Activated CD8-positive, alpha-beta T cell treated with anti-CD3 and anti-CD28 coated beads, Interleukin-2, amount 10 ng/mL, durations not matched to agents 7 days and 5 days (primary cell): ENCODE measurements around the gene YIPF6. TPM values are rescaled to one million over a fixed set of nuclear protein-coding genes. Genes with fewer than 3 reads are reported as not detected.
"Not testable (repeated sequence)": the region's sequence is repeated elsewhere in the genome, so short reads cannot be mapped to it uniquely, and the experiment has no call there.

Source experiments
- ATAC-seq: fragments of 150-1000 bp; cut with Tn5 transposase; one replicate; pipeline ENCODE4 v1.10.0; 2021; ENCODE audit warnings: moderate library complexity
- CTCF ChIA-PET: fragments of 350-600 bp; sonication (Branson Sonifier 250); formaldehyde crosslinking; loops from one replicate; lab custom pipeline; 2021; ENCODE audit warnings: antibody characterized with exemption; lab: Charles Lee
- POLR2A ChIA-PET: fragments of 350-600 bp; sonication (Branson Sonifier 250); formaldehyde crosslinking; loops from one replicate; lab custom pipeline; 2021; ENCODE audit warnings: antibody characterized with exemption; lab: Charles Lee
- DNase-seq: peaks from one replicate; pipeline ENCODE4 v3.0.0-alpha.2; 2020
- H3K27ac Mint-ChIP-seq: one replicate; pipeline ENCODE4 v1.8.0; 2021; ENCODE audit warnings: mild to moderate bottlenecking, mixed read lengths
- H3K27me3 Mint-ChIP-seq: one replicate; pipeline ENCODE4 v1.8.0; 2021; ENCODE audit warnings: low read depth, mixed read lengths
- H3K36me3 Mint-ChIP-seq: one replicate; pipeline ENCODE4 v1.8.0; 2021; ENCODE audit warnings: low read depth, mixed read lengths
- H3K4me1 Mint-ChIP-seq: one replicate; pipeline ENCODE4 v1.8.0; 2021; ENCODE audit warnings: low read depth, mixed read lengths
- H3K4me3 Mint-ChIP-seq: one replicate; pipeline ENCODE4 v1.8.0; 2021; ENCODE audit warnings: mild to moderate bottlenecking, mixed read lengths
- H3K9me3 Mint-ChIP-seq: one replicate; pipeline ENCODE4 v1.8.0; 2022; ENCODE audit warnings: mixed read lengths; ENCODE audit not compliant: insufficient read depth
- total RNA-seq, 2 experiments: library from RNA; stranded (reverse); gene quantifications; one replicate each; pipeline ENCODE4 v1.2.3, GENCODE V29; 2021

Gene YIPF6
- 10 to 100 TPM; 14.3 to 15.0 TPM for total RNA-seq

- Mint-ChIP-seq H3K9me3 (no peaks in the 10 kb centered on the region), H3K36me3 (peaks cover 9% of the 10 kb centered on the region), H3K27ac (peak within 1 kb of the TSS; percentile 98), H3K27me3 (no peaks in the 10 kb centered on the region), H3K4me1 (peaks cover 26% of the 10 kb centered on the region), H3K4me3 (peak within 1 kb of the TSS; percentile 84)
- ChIA-PET CTCF (interaction anchor here (0.9 to 1.4 kb wide), 3 partner anchors 8 to 36 kb away, joined by 3 to 5 read pairs (median 3); no protein-coding TSS in a partner anchor), POLR2A (interaction anchor here (0.5 to 1.3 kb wide), 5 partner anchors 68 to 436 kb away, joined by 3 to 5 read pairs (median 3); partner anchors contain the start of gene EFNB1)
- DNase-seq: peak; percentile 73
- ATAC-seq: peak; percentile 90
Measured at GRCh38 chrX:68498508-68499379, at the start of gene YIPF6. Gene YIPF6 (plus strand): TSS chrX:68499051. CDS start chrX:68499067, 16 bp downstream.

- ATAC-seq (no peak), DNase-seq (no peak)
- H3K4me1 Mint-ChIP-seq: no peaks in the 10 kb centered on the region
- H3K27me3 Mint-ChIP-seq: peaks cover 2% of the 10 kb centered on the region
- H3K9me3 Mint-ChIP-seq: no peaks in the 10 kb centered on the region
- no peak overlapping the region for H3K4me3 Mint-ChIP-seq
- no peaks in the 10 kb centered on the region for H3K36me3 Mint-ChIP-seq
- ChIA-PET CTCF (no interaction called here), POLR2A (no interaction called here)
- H3K27ac Mint-ChIP-seq: no peak overlapping the region
Measured at GRCh38 chrX:68451720-68452119, 47.1 kb upstream of the YIPF6 start.

GRCh38 chrX:68454476-68455150 is 44.2 kb upstream of the YIPF6 start:
- H3K27me3 Mint-ChIP-seq: peaks cover 2% of the 10 kb centered on the region
- no peaks in the 10 kb centered on the region for H3K4me1 Mint-ChIP-seq
- no peaks in the 10 kb centered on the region for H3K9me3 Mint-ChIP-seq
- ChIA-PET POLR2A (no interaction called here), CTCF (no interaction called here)
- DNase-seq (no peak), ATAC-seq (no peak)
- H3K27ac Mint-ChIP-seq: no peak overlapping the region
- H3K36me3 Mint-ChIP-seq: no peaks in the 10 kb centered on the region
- H3K4me3 Mint-ChIP-seq: no peak overlapping the region

GRCh38 chrX:68455151-68455510 is 43.7 kb upstream of the YIPF6 start:
- Mint-ChIP-seq H3K9me3 (no peaks in the 10 kb centered on the region), H3K27me3 (peaks cover 2% of the 10 kb centered on the region), H3K4me1 (no peaks in the 10 kb centered on the region), H3K4me3 (no peak overlapping the region), H3K27ac (no peak overlapping the region), H3K36me3 (no peaks in the 10 kb centered on the region)
- no peak for ATAC-seq
- POLR2A ChIA-PET: no interaction called here
- DNase-seq: no peak
- CTCF ChIA-PET: no interaction called here

GRCh38 chrX:68461093-68461492 is 37.8 kb upstream of the YIPF6 start:
- no peaks in the 10 kb centered on the region for H3K9me3 Mint-ChIP-seq
- DNase-seq (no peak), ATAC-seq (no peak)
- no peak overlapping the region for H3K27ac Mint-ChIP-seq
- H3K27me3 Mint-ChIP-seq: no peaks in the 10 kb centered on the region
- H3K4me1 Mint-ChIP-seq: peaks cover 2% of the 10 kb centered on the region
- CTCF ChIA-PET: no interaction called here
- no peaks in the 10 kb centered on the region for H3K36me3 Mint-ChIP-seq
- no peak overlapping the region for H3K4me3 Mint-ChIP-seq
- POLR2A ChIA-PET: no interaction called here

- DNase-seq (no peak), ATAC-seq (no peak)
- Mint-ChIP-seq H3K4me1 (peaks cover 2% of the 10 kb centered on the region), H3K4me3 (no peak overlapping the region), H3K9me3 (no peaks in the 10 kb centered on the region), H3K27me3 (no peaks in the 10 kb centered on the region), H3K27ac (no peak overlapping the region), H3K36me3 (no peaks in the 10 kb centered on the region)
- CTCF ChIA-PET: no interaction called here
- POLR2A ChIA-PET: no interaction called here
Measured at GRCh38 chrX:68461576-68461975, 37.3 kb upstream of the YIPF6 start.

- CTCF ChIA-PET: interaction anchor here (0.7 to 1.2 kb wide), 2 partner anchors 37 to 266 kb away, joined by 3 to 4 read pairs; no protein-coding TSS in a partner anchor
- no peaks in the 10 kb centered on the region for H3K36me3 Mint-ChIP-seq
Measured at GRCh38 chrX:68462197-68462596, 36.7 kb upstream of the YIPF6 start.

GRCh38 chrX:68462653-68463052 is 36.2 kb upstream of the YIPF6 start:
- peaks cover 2% of the 10 kb centered on the region for H3K4me1 Mint-ChIP-seq
- H3K36me3 Mint-ChIP-seq: no peaks in the 10 kb centered on the region
- no peak overlapping the region for H3K4me3 Mint-ChIP-seq
- ChIA-PET CTCF (interaction anchor here (0.7 to 1.2 kb wide), 2 partner anchors 37 to 266 kb away, joined by 3 to 4 read pairs; no protein-coding TSS in a partner anchor), POLR2A (no interaction called here)
- H3K27me3 Mint-ChIP-seq: no peaks in the 10 kb centered on the region
- ATAC-seq: peak; percentile 49
- no peak overlapping the region for H3K27ac Mint-ChIP-seq
- H3K9me3 Mint-ChIP-seq: no peaks in the 10 kb centered on the region
- DNase-seq: peak; percentile 41

More at GRCh38 chrX:68462197-68462596, 36.7 kb upstream of the YIPF6 start:
- H3K9me3 Mint-ChIP-seq: no peaks in the 10 kb centered on the region
- POLR2A ChIA-PET: no interaction called here
- DNase-seq (no peak), ATAC-seq (no peak)
- no peak overlapping the region for H3K4me3 Mint-ChIP-seq
- H3K27me3 Mint-ChIP-seq: no peaks in the 10 kb centered on the region
- H3K4me1 Mint-ChIP-seq: peaks cover 2% of the 10 kb centered on the region
- no peak overlapping the region for H3K27ac Mint-ChIP-seq

- DNase-seq (no peak), ATAC-seq (no peak)
- ChIA-PET CTCF (no interaction called here), POLR2A (no interaction called here)
- Mint-ChIP-seq H3K36me3 (no peaks in the 10 kb centered on the region), H3K9me3 (no peaks in the 10 kb centered on the region), H3K4me3 (no peak overlapping the region), H3K27me3 (no peaks in the 10 kb centered on the region), H3K4me1 (peaks cover 2% of the 10 kb centered on the region), H3K27ac (no peak overlapping the region)
Measured at GRCh38 chrX:68463880-68464279, 35.0 kb upstream of the YIPF6 start.

- ATAC-seq (no peak), DNase-seq (no peak)
- ChIA-PET CTCF (interaction anchor here (0.9 kb wide), 1 partner anchor 268 kb away, joined by 3 read pairs; no protein-coding TSS in a partner anchor), POLR2A (no interaction called here)
- H3K27me3 Mint-ChIP-seq: no peaks in the 10 kb centered on the region
- H3K4me3 Mint-ChIP-seq: no peak overlapping the region
- no peaks in the 10 kb centered on the region for H3K9me3 Mint-ChIP-seq
- H3K36me3 Mint-ChIP-seq: no peaks in the 10 kb centered on the region
- H3K27ac Mint-ChIP-seq: no peak overlapping the region
- H3K4me1 Mint-ChIP-seq: peaks cover 2% of the 10 kb centered on the region
Measured at GRCh38 chrX:68464796-68465195, 34.1 kb upstream of the YIPF6 start.

- H3K4me3 Mint-ChIP-seq: no peak overlapping the region
- ChIA-PET POLR2A (no interaction called here), CTCF (interaction anchor here (1.5 kb wide), 1 partner anchor 284 kb away, joined by 4 read pairs; no protein-coding TSS in a partner anchor)
- no peak for ATAC-seq
- H3K27me3 Mint-ChIP-seq: peaks cover 2% of the 10 kb centered on the region
- H3K9me3 Mint-ChIP-seq: no peaks in the 10 kb centered on the region
- H3K4me1 Mint-ChIP-seq: no peaks in the 10 kb centered on the region
- DNase-seq: no peak
- H3K27ac Mint-ChIP-seq: no peak overlapping the region
- H3K36me3 Mint-ChIP-seq: no peaks in the 10 kb centered on the region
Measured at GRCh38 chrX:68480969-68481368, 17.9 kb upstream of the YIPF6 start.

- H3K27me3 Mint-ChIP-seq, POLR2A ChIA-PET, H3K4me1 Mint-ChIP-seq, H3K27ac Mint-ChIP-seq, H3K4me3 Mint-ChIP-seq, CTCF ChIA-PET, H3K9me3 Mint-ChIP-seq, DNase-seq, ATAC-seq, H3K36me3 Mint-ChIP-seq: not testable (repeated sequence)
Measured at GRCh38 chrX:68486198-68486597, 12.7 kb upstream of the YIPF6 start.
